Limb (tissue), 2 donors: ENCODE measurements around the gene SCUBE2.
A peak's percentile ranks its signal among the peaks of the same experiment; 100 is the strongest.

Experiments
- DNase-seq, 2 donors: peaks; one replicate each; pipeline ENCODE4 v3.0.0-alpha.2; 2016; ENCODE audit errors: extremely low spot score in 2 of 2

SCUBE2 gene

GRCh38 chr11:9075556-9075955 lies 15.8 kb downstream of the SCUBE2 start:
- peak in 1 of 2 donors; percentile 37 for DNase-seq

- DNase-seq, result peak in 1 of 2 donors; percentile 12
Measured at GRCh38 chr11:9074338-9075029, 16.9 kb downstream of the SCUBE2 start.

GRCh38 chr11:9073466-9074225 lies 17.8 kb downstream of the SCUBE2 start:
- no peak for DNase-seq

DNA sequence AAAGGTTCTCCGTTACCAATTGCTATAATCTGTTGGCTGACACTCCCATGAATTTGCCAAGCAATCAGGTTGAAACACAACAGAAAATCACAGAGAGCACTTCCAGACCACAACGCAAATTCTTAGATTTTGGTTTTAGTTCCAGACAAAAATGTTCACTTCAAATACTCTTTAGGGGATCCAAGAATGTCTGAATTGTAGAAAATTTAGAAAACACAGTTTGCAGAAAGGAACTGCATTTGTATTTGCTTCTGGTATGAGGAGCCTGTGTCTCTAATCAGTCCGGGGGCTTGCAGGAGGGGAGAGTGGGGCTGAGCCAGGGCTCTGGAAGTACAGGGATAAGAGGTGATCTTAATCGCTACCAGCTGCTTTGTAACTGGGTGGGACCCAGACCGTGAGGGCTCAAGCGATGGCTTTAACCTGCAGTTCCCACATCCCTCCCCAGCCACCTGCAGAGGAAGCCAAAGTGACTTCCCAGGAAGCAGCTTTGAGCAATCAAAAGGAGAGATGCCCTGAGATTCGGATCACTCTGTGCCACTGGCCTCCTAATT lies 18.7 kb downstream of the SCUBE2 start:
- no peak for DNase-seq

DNA sequence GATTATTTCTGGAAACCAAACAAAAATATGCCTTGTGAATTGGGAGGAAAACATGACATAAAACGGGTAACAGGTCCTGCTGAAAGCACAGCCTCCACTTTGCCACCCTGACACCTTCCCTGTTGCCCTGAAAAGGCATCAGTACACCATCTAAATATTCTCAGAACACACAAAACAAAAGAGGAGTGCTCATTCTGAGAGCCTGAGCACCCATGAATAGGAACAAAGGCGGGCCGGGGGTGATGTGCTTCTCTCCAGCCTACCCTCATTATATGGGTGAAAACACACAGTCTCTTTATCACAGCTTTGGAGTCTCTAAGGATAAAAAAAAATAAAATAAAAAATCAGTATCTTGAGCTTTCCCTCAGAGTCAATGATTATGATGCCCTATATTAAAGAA lies 19.7 kb downstream of the SCUBE2 start:
- no peak for DNase-seq

- no peak for DNase-seq
Measured at GRCh38 chr11:9070749-9071491, 20.5 kb downstream of the SCUBE2 start.

- DNase-seq, result no peak
Measured at GRCh38 chr11:9069862-9070470, 21.4 kb downstream of the SCUBE2 start.

- no peak for DNase-seq
Measured at GRCh38 chr11:9069256-9069655, 22.1 kb downstream of the SCUBE2 start.

DNA sequence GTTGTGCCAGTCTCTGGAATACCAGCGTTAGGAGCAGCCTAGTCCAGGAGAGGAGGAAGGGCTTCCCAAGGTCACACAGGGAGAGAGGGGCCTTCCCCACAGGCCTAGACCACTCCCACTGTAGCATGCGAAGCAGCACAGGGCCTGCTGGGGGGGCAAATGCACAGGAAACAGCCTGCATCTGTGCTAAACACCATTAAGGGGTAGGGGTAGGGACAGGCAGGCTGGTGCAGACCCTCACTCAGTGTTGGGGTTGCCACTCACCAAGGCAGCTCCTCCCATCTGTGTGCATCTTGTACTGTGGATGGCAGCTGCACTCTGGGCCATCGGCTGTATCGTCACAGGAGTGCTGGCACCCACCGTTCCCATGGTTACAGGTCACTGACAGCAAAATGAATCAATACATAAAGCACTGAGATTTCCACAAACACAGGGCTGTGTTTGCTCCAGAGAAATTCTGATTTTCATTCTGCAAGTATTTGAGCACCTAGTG lies 24.9 kb downstream of the SCUBE2 start:
- no peak for DNase-seq

DNA sequence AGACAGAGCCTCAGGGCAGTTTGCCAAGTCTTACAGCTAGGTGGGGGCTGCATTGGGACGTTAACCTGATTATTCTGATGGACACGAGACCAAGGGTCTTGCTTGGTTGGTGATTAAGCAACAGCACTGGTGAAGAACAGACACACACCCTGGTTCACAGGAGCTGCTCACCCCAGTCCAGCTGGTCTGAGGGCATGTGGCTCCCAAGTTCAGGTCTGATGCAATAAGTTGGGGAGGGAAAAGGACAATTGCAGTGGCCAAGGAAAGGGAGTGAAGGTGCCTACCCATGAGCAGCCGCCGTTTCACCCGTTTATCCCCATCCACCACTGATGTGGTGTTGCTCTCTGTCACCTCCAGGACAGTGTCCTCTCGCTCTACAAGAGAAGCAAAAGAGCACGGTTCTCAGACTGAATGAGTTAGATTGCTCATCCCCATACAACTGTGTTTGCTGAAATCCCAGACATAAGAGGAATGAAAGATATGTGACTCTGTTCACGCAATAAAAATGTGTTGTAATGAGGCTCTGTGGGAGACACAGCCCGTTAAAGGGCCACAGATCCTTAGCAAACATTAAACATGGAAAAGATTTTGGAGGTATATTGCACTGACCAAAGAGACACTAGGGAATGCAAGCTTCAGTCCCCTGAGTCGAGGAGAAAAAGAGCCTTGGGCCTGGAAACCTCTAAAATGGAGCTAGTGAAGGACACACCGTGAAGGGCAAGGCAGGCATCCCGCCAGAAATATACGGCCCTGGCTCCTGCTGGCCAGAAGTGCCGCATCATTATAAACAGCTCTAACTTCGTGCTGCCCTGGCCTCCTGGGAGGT lies 25.6 kb downstream of the SCUBE2 start:
- DNase-seq, result no peak

- DNase-seq, result peak in 1 of 2 donors; percentile 2
Measured at GRCh38 chr11:9061807-9062206, 29.6 kb downstream of the SCUBE2 start.

- no peak for DNase-seq
Measured at GRCh38 chr11:9060700-9061111, 30.7 kb downstream of the SCUBE2 start.

- DNase-seq, result no peak
Measured at GRCh38 chr11:9059406-9059805, 32.0 kb downstream of the SCUBE2 start.

DNA sequence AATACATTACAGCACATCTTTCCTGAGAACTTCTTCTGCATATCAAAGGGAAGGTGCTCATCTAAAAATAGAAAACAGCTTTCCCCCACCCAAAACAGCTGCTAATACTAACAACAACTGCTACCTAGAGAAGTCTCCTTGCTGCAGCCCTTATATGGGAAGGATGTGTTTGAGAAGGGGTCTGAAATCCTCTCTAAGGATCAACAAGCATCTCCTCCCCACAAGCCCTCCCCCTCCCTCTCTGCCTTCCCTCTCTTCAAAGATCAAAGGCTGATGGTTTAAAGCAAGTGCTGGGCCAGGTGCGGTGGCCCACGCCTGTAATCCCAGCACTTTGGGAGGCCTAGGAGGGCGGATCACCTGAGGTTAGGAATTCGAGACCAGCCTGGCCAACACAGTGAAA lies 33.5 kb downstream of the SCUBE2 start:
- DNase-seq, result peak in 1 of 2 donors; percentile 19

DNA sequence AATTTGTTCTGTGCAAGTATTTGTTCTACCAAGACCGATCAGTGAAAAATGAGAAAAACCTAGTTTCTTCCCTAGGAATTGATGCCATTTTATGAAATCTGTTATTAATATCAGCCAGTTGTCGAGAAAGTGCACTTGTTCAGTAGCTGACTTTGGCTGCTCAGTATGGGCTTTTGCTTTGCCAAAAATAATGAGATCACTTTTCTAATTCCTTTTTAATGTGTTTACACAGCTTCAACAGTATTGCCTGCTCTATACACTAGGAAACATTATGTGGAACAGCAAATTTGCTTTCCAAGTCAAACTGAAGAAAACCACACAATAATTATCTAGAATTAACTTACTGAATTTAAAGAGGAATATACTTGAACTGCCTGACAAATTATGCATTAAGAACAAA lies 34.4 kb downstream of the SCUBE2 start:
- DNase-seq, result peak in 1 of 2 donors; percentile 81

DNA sequence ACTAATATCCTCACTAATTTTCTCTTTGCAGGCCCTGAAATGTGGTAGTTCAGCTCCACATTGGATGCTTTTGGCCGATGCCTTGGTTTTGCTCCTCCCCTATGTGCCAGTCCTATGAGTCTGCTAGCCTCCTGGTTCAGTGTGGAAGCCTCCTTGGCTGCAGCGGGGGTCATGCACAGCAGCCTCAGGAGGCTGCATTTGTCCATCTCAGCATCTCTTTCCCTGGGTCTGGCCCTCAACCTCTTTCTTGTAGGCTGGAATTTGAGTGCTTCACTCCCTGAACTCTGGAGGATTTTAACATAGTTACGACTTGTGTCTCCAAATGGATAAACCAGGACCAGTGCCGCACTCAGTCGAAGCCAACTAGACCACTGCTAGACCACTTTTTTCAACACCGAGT lies 34.9 kb downstream of the SCUBE2 start:
- DNase-seq, result peak in 1 of 2 donors; percentile 24

GRCh38 chr11:9053316-9054035 lies 37.9 kb downstream of the SCUBE2 start:
- no peak for DNase-seq

GRCh38 chr11:9052316-9052715 lies 39.1 kb downstream of the SCUBE2 start:
- no peak for DNase-seq

DNA sequence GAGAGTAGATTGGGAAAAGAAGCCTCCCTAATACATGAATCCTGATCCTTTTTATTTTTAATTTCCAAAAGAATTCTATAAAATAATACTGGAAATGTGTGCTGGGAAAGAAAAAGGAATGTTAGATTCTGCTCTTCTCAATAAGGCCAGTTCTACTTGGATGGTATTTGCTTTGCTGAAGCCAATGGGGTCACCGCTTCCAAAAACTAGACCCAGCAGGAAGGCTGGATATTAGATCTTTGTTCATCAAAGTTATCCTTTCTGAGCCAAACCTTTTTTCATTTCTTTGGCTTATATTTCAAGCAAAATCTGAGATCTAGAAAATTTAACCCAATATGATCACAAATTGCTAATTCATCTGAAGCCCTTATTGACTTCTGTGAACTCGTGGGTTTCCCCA lies 41.4 kb downstream of the SCUBE2 start:
- DNase-seq, result peak in 1 of 2 donors; percentile 20
